SK-N-SH treated with all-trans-retinoic acid at 6 μM for 48 hours (cell line): Measurements from ENCODE around the gene THAP2.

ENCODE experiments used
- ATAC-seq: fragments of 200-7000 bp; cut with Tn5 transposase; 3 replicates; pipeline ENCODE4 v1.9.1; 2020; ENCODE audit warnings: mild to moderate bottlenecking, moderate library complexity
- ARNTL ChIP-seq: fragments of 450-650 bp; formaldehyde crosslinking; IDR thresholded peaks from 2 replicates; pipeline ENCODE4 v1.5.0; 2020; ENCODE audit warnings: low read depth, mild to moderate bottlenecking, moderate library complexity, borderline replicate concordance
- BACH2 ChIP-seq: fragments of 250-450 bp; sonication (Bioruptor Pico); IDR thresholded peaks from 2 replicates; pipeline ENCODE4 v1.9.0; 2021; ENCODE audit warnings: mild to moderate bottlenecking, borderline replicate concordance
- CSDC2 ChIP-seq: fragments of 250-450 bp; sonication (Bioruptor Pico); IDR thresholded peaks from 2 replicates; pipeline ENCODE4 v1.5.0; 2020; ENCODE audit warnings: mild to moderate bottlenecking, moderate library complexity
- ESRRG ChIP-seq: fragments of 250-450 bp; sonication (Bioruptor Pico); IDR thresholded peaks from 2 replicates; pipeline ENCODE4 v1.6.1; 2021; ENCODE audit warnings: mild to moderate bottlenecking
- GLIS3 ChIP-seq: fragments of 250-450 bp; sonication (Bioruptor Pico); IDR thresholded peaks from 2 replicates; pipeline ENCODE4 v1.5.0; 2020; ENCODE audit warnings: mild to moderate bottlenecking, moderate library complexity
- ISL1 ChIP-seq: fragments of 250-450 bp; sonication (Bioruptor Pico); IDR thresholded peaks from 2 replicates; pipeline ENCODE4 v2.1.2; 2022; ENCODE audit warnings: mild to moderate bottlenecking, moderate library complexity
- OSR1 ChIP-seq: fragments of 250-450 bp; sonication (Bioruptor Pico); IDR thresholded peaks from 2 replicates; pipeline ENCODE4 v1.8.0; 2022; ENCODE audit warnings: moderate library complexity, mild to moderate bottlenecking, inconsistent platforms
- PPARA ChIP-seq: fragments of 250-450 bp; sonication (Bioruptor Pico); IDR thresholded peaks from 2 replicates; pipeline ENCODE4 v1.5.0; 2020; ENCODE audit warnings: mild to moderate bottlenecking, borderline replicate concordance
- RARB ChIP-seq: fragments of 250-450 bp; sonication (Bioruptor Pico); IDR thresholded peaks from 2 replicates; pipeline ENCODE4 v1.8.0; 2021; ENCODE audit warnings: mild to moderate bottlenecking, moderate library complexity
- SNAI2 ChIP-seq: fragments of 250-450 bp; sonication (Bioruptor Pico); IDR thresholded peaks from 2 replicates; pipeline ENCODE4 v1.5.0; 2020; ENCODE audit warnings: mild to moderate bottlenecking, moderate library complexity
- TCF4 ChIP-seq: fragments of 250-450 bp; sonication (Bioruptor Pico); IDR thresholded peaks from 2 replicates; pipeline ENCODE4 v1.8.0; 2021; ENCODE audit warnings: mild to moderate bottlenecking, moderate library complexity, borderline replicate concordance
- TOX ChIP-seq: fragments of 250-450 bp; sonication (Bioruptor Pico); IDR thresholded peaks from 2 replicates; pipeline ENCODE4 v1.8.0; 2021; ENCODE audit warnings: mild to moderate bottlenecking, moderate library complexity, borderline replicate concordance
- ZC3H10 ChIP-seq: fragments of 250-450 bp; sonication (Bioruptor Pico); IDR thresholded peaks from 2 replicates; pipeline ENCODE4 v1.5.1; 2021; ENCODE audit warnings: mild to moderate bottlenecking, moderate library complexity
- ZFP3 ChIP-seq: fragments of 250-450 bp; sonication (Bioruptor Pico); IDR thresholded peaks from 2 replicates; pipeline ENCODE4 v1.5.0; 2020; ENCODE audit warnings: mild to moderate bottlenecking, moderate library complexity
- ZFP30 ChIP-seq: fragments of 450-650 bp; formaldehyde crosslinking; IDR thresholded peaks from 2 replicates; pipeline ENCODE4 v1.5.0; 2022; ENCODE audit warnings: mild to moderate bottlenecking, moderate library complexity
- ZNF565 ChIP-seq: fragments of 450-650 bp; formaldehyde crosslinking; conservative IDR thresholded peaks from 2 replicates; pipeline ENCODE4 v1.5.0; 2020; ENCODE audit warnings: low read depth, mild to moderate bottlenecking, moderate library complexity
- ZNF70 ChIP-seq: fragments of 450-650 bp; formaldehyde crosslinking; IDR thresholded peaks from 2 replicates; pipeline ENCODE4 v1.5.0; 2020; ENCODE audit warnings: mild to moderate bottlenecking, moderate library complexity
- ZNF8 ChIP-seq: fragments of 450-650 bp; formaldehyde crosslinking; IDR thresholded peaks from 2 replicates; pipeline ENCODE4 v1.5.0; 2020; ENCODE audit warnings: mild to moderate bottlenecking, moderate library complexity
- TF ChIP-seq, protein P1 (sequence below): fragments of 250-450 bp; sonication (Bioruptor Pico); IDR thresholded peaks from 2 replicates; pipeline ENCODE4 v1.8.0; 2021; ENCODE audit warnings: low read depth, mild to moderate bottlenecking, moderate library complexity, borderline replicate concordance
- TF ChIP-seq, protein P2 (sequence below): fragments of 250-450 bp; sonication (Bioruptor Pico); IDR thresholded peaks from 2 replicates; pipeline ENCODE4 v1.8.0; 2020; ENCODE audit warnings: mild to moderate bottlenecking, moderate library complexity, borderline replicate concordance
- TF ChIP-seq, protein P3 (sequence below): fragments of 250-450 bp; sonication (Bioruptor Pico); IDR thresholded peaks from 2 replicates; pipeline ENCODE4 v1.5.1; 2021; ENCODE audit warnings: mild to moderate bottlenecking, moderate library complexity
- TF ChIP-seq, protein P4 (sequence below): fragments of 250-450 bp; sonication (Bioruptor Pico); IDR thresholded peaks from 2 replicates; pipeline ENCODE4 v1.5.0; 2020; ENCODE audit warnings: mild to moderate bottlenecking, moderate library complexity
- TF ChIP-seq, protein P5 (sequence below): fragments of 250-450 bp; sonication (Bioruptor Pico); IDR thresholded peaks from 2 replicates; pipeline ENCODE4 v1.5.1; 2020; ENCODE audit warnings: low read depth, mild to moderate bottlenecking, moderate library complexity

Gene THAP2

DNA sequence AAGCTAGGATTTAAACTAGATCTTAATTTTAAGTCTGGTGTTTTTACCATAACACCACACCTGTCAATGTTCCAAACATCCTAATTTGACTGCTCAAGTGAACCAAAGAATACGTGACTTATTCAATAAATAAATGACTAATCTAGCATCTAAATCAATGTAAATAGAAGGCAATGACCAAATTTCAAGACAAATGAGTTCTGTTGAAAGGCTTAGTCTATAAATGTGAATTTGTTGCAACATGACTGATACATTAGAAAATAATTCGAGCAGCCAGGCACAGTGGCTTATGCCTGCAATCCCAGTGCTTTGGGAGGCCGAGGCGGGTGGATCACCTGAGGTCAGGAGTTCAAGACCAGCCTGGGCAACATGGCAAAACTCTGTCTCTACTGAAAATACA is 15.6 kb upstream of the THAP2 start:
- ATAC-seq = no peak
- TF ChIP-seq TOX (CRISPR knock-in tag) = no peak
- no peak for TF ChIP-seq TCF4 (CRISPR knock-in tag)
- no peak for TF ChIP-seq ZC3H10
- TF ChIP-seq, protein P1, sequence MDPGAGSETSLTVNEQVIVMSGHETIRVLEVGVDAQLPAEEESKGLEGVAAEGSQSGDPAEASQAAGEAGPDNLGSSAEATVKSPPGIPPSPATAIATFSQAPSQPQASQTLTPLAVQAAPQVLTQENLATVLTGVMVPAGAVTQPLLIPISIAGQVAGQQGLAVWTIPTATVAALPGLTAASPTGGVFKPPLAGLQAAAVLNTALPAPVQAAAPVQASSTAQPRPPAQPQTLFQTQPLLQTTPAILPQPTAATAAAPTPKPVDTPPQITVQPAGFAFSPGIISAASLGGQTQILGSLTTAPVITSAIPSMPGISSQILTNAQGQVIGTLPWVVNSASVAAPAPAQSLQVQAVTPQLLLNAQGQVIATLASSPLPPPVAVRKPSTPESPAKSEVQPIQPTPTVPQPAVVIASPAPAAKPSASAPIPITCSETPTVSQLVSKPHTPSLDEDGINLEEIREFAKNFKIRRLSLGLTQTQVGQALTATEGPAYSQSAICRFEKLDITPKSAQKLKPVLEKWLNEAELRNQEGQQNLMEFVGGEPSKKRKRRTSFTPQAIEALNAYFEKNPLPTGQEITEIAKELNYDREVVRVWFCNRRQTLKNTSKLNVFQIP (CRISPR knock-in tag) = no peak
- TF ChIP-seq PPARA (CRISPR knock-in tag) = no peak
- no peak for TF ChIP-seq ISL1
- TF ChIP-seq, protein P2, sequence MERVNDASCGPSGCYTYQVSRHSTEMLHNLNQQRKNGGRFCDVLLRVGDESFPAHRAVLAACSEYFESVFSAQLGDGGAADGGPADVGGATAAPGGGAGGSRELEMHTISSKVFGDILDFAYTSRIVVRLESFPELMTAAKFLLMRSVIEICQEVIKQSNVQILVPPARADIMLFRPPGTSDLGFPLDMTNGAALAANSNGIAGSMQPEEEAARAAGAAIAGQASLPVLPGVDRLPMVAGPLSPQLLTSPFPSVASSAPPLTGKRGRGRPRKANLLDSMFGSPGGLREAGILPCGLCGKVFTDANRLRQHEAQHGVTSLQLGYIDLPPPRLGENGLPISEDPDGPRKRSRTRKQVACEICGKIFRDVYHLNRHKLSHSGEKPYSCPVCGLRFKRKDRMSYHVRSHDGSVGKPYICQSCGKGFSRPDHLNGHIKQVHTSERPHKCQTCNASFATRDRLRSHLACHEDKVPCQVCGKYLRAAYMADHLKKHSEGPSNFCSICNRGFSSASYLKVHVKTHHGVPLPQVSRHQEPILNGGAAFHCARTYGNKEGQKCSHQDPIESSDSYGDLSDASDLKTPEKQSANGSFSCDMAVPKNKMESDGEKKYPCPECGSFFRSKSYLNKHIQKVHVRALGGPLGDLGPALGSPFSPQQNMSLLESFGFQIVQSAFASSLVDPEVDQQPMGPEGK (CRISPR knock-in tag) = no peak
- TF ChIP-seq SNAI2 = no peak
- TF ChIP-seq GLIS3 (CRISPR knock-in tag) = no peak
- no peak for TF ChIP-seq RARB
- no peak for TF ChIP-seq ZFP3 (CRISPR knock-in tag)
- no peak for TF ChIP-seq OSR1 (CRISPR knock-in tag)
- TF ChIP-seq ZNF565 (CRISPR knock-in tag) = no peak
- TF ChIP-seq, protein P3, sequence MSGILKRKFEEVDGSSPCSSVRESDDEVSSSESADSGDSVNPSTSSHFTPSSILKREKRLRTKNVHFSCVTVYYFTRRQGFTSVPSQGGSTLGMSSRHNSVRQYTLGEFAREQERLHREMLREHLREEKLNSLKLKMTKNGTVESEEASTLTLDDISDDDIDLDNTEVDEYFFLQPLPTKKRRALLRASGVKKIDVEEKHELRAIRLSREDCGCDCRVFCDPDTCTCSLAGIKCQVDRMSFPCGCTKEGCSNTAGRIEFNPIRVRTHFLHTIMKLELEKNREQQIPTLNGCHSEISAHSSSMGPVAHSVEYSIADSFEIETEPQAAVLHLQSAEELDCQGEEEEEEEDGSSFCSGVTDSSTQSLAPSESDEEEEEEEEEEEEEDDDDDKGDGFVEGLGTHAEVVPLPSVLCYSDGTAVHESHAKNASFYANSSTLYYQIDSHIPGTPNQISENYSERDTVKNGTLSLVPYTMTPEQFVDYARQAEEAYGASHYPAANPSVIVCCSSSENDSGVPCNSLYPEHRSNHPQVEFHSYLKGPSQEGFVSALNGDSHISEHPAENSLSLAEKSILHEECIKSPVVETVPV (CRISPR knock-in tag) = no peak
- no peak for TF ChIP-seq ZNF8 (CRISPR knock-in tag)
- no peak for TF ChIP-seq BACH2 (CRISPR knock-in tag)
- no peak for TF ChIP-seq ESRRG (CRISPR knock-in tag)
- no peak for TF ChIP-seq ARNTL (CRISPR knock-in tag)

DNA sequence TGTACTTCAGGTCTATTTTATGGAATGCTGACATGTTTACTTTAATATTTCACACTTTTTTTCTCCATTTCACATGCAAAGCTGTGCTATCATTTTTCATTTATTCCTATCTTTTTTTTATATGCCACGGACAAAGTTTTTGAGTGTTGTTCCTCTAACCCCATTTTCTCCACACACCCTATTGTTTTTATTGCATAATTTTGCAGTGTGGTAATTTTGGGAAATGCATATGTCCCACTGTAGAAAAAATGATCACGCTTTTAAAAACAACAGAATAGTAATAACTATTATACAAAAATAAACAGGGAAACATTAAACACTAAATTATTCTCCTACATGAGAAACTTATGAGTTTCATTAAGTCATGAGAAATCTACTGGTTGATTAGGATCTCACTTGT is 14.7 kb upstream of the THAP2 start:
- no peak for ATAC-seq

More for the DNA sequence above, 14.7 kb upstream of the THAP2 start:
- no peak for TF ChIP-seq BACH2 (CRISPR knock-in tag)
- no peak for TF ChIP-seq ZFP3 (CRISPR knock-in tag)
- no peak for TF ChIP-seq ESRRG (CRISPR knock-in tag)
- TF ChIP-seq, protein P2 (CRISPR knock-in tag) = no peak
- no peak for TF ChIP-seq ZC3H10
- TF ChIP-seq, protein P1 (CRISPR knock-in tag) = no peak
- TF ChIP-seq ZFP30 (CRISPR knock-in tag) = no peak
- TF ChIP-seq, protein P4, sequence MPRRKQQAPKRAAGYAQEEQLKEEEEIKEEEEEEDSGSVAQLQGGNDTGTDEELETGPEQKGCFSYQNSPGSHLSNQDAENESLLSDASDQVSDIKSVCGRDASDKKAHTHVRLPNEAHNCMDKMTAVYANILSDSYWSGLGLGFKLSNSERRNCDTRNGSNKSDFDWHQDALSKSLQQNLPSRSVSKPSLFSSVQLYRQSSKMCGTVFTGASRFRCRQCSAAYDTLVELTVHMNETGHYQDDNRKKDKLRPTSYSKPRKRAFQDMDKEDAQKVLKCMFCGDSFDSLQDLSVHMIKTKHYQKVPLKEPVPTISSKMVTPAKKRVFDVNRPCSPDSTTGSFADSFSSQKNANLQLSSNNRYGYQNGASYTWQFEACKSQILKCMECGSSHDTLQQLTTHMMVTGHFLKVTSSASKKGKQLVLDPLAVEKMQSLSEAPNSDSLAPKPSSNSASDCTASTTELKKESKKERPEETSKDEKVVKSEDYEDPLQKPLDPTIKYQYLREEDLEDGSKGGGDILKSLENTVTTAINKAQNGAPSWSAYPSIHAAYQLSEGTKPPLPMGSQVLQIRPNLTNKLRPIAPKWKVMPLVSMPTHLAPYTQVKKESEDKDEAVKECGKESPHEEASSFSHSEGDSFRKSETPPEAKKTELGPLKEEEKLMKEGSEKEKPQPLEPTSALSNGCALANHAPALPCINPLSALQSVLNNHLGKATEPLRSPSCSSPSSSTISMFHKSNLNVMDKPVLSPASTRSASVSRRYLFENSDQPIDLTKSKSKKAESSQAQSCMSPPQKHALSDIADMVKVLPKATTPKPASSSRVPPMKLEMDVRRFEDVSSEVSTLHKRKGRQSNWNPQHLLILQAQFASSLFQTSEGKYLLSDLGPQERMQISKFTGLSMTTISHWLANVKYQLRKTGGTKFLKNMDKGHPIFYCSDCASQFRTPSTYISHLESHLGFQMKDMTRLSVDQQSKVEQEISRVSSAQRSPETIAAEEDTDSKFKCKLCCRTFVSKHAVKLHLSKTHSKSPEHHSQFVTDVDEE = no peak
- TF ChIP-seq GLIS3 (CRISPR knock-in tag) = no peak
- TF ChIP-seq TCF4 (CRISPR knock-in tag) = no peak
- no peak for TF ChIP-seq PPARA (CRISPR knock-in tag)
- TF ChIP-seq SNAI2 = no peak
- TF ChIP-seq, protein P3 (CRISPR knock-in tag) = no peak
- no peak for TF ChIP-seq ZNF565 (CRISPR knock-in tag)
- no peak for TF ChIP-seq ZNF8 (CRISPR knock-in tag)
- TF ChIP-seq CSDC2 (CRISPR knock-in tag) = no peak
- TF ChIP-seq ISL1 = no peak
- TF ChIP-seq, protein P5, sequence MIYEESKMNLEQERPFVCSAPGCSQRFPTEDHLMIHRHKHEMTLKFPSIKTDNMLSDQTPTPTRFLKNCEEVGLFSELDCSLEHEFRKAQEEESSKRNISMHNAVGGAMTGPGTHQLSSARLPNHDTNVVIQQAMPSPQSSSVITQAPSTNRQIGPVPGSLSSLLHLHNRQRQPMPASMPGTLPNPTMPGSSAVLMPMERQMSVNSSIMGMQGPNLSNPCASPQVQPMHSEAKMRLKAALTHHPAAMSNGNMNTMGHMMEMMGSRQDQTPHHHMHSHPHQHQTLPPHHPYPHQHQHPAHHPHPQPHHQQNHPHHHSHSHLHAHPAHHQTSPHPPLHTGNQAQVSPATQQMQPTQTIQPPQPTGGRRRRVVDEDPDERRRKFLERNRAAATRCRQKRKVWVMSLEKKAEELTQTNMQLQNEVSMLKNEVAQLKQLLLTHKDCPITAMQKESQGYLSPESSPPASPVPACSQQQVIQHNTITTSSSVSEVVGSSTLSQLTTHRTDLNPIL (CRISPR knock-in tag) = no peak
- TF ChIP-seq OSR1 (CRISPR knock-in tag) = no peak
- no peak for TF ChIP-seq ZNF70 (CRISPR knock-in tag)
